ENCODE data around the gene PAFAH1B2.

Gene PAFAH1B2

GRCh38 chr11:117175781-117176180 lies 31.7 kb downstream of the PAFAH1B2 start:
- no peak for TF ChIP-seq CTCF (IDR thresholded peaks at IDR 0.05; ENCODE audit: control insufficient read depth, extremely low read depth, insufficient read depth)
- no peak for DNase-seq (ENCODE audit: low read depth)
- no peak overlapping the region for H3K4me3 ChIP-seq (ENCODE audit: low read depth, low read length)

GRCh38 chr11:117176186-117176585 lies 32.1 kb downstream of the PAFAH1B2 start:
- TF ChIP-seq CTCF (IDR thresholded peaks at IDR 0.05; ENCODE audit: control insufficient read depth, extremely low read depth, insufficient read depth), result no peak
- no peak overlapping the region for H3K4me3 ChIP-seq (ENCODE audit: low read depth, low read length)

GRCh38 chr11:117177534-117178209 lies 33.6 kb downstream of the PAFAH1B2 start:
- peak overlapping the region; percentile 67 for H3K4me3 ChIP-seq (ENCODE audit: low read depth, low read length)
- DNase-seq (ENCODE audit: low read depth), result no peak
- no peak for TF ChIP-seq CTCF (IDR thresholded peaks at IDR 0.05; ENCODE audit: control insufficient read depth, extremely low read depth, insufficient read depth)

More at GRCh38 chr11:117176186-117176585, 32.1 kb downstream of the PAFAH1B2 start:
- DNase-seq (ENCODE audit: low read depth), result peak; percentile 99

GRCh38 chr11:117178210-117179034 lies 34.3 kb downstream of the PAFAH1B2 start, which contains the start of gene SIDT2:
SIDT2 (plus strand) TSS chr11:117178743; CDS start chr11:117179264, 521 bp downstream.
- H3K4me3 ChIP-seq (ENCODE audit: low read depth, low read length), result peak within 1 kb of the TSS; percentile 67
- DNase-seq (ENCODE audit: low read depth), result peak; percentile 63
- TF ChIP-seq CTCF (IDR thresholded peaks at IDR 0.05; ENCODE audit: control insufficient read depth, extremely low read depth, insufficient read depth), result no peak

- no peak for TF ChIP-seq CTCF (IDR thresholded peaks at IDR 0.05; ENCODE audit: control insufficient read depth, extremely low read depth, insufficient read depth)
- no peak for DNase-seq (ENCODE audit: low read depth)
- peak overlapping the region; percentile 67 for H3K4me3 ChIP-seq (ENCODE audit: low read depth, low read length)
Observed at GRCh38 chr11:117179048-117179999, 35.2 kb downstream of the PAFAH1B2 start.

GRCh38 chr11:117180020-117180419 lies 35.9 kb downstream of the PAFAH1B2 start:
- no peak for TF ChIP-seq CTCF (IDR thresholded peaks at IDR 0.05; ENCODE audit: control insufficient read depth, extremely low read depth, insufficient read depth)
- DNase-seq (ENCODE audit: low read depth), result no peak
- peak overlapping the region; percentile 67 for H3K4me3 ChIP-seq (ENCODE audit: low read depth, low read length)
